Measurements from ENCODE around the gene ASIC3.
A peak's percentile ranks its signal among the peaks of the same experiment; 100 is the strongest.

ASIC3 gene

DNA sequence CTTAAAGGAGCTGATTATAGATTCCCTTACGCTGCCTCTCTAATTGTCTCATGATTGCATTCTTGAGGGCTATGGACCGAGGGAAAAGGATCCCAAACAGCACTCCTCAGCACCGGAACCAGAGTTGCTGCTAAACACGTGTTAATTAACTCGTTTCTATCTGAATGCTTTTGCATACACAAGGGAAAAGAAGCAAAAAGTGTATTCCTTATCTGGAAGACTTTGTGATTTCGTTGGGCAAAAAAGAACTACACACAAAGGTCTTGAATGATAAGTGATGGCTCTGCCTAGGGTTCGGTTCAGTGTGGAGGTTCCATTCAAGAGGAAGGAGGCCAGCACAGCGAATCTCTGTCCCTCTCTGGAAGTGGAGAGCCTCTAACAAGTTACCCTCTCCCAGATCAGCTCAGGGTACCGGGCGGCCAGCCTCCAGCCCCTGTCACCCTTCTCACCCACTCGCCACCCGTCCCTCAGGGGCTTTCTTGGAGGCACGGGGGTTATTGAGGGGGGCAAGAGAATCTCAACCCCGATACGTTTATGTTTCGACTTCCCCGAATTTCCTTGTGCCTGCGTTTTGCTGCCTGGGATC is 10.5 kb downstream of the ASIC3 start:
- peak; percentile 69 for DNase-seq

- peak; percentile 92 for DNase-seq
These were observed 11.2 kb downstream of the ASIC3 start, which contains the start of gene SLC4A2 for GRCh38 chr7:151059367-151060112. Gene SLC4A2, plus strand, starts transcription at chr7:151059589. Its CDS starts 2,399 bp downstream, at chr7:151061988.

- DNase-seq, result no peak
These were observed 11.7 kb downstream of the ASIC3 start for GRCh38 chr7:151060113-151060415.

- DNase-seq, result no peak
These were observed 12.3 kb downstream of the ASIC3 start for GRCh38 chr7:151060416-151061212.

- DNase-seq, result no peak
These were observed 13.1 kb downstream of the ASIC3 start for GRCh38 chr7:151061213-151062110.

- no peak for DNase-seq
These were observed 13.7 kb downstream of the ASIC3 start for GRCh38 chr7:151062111-151062398.

DNA sequence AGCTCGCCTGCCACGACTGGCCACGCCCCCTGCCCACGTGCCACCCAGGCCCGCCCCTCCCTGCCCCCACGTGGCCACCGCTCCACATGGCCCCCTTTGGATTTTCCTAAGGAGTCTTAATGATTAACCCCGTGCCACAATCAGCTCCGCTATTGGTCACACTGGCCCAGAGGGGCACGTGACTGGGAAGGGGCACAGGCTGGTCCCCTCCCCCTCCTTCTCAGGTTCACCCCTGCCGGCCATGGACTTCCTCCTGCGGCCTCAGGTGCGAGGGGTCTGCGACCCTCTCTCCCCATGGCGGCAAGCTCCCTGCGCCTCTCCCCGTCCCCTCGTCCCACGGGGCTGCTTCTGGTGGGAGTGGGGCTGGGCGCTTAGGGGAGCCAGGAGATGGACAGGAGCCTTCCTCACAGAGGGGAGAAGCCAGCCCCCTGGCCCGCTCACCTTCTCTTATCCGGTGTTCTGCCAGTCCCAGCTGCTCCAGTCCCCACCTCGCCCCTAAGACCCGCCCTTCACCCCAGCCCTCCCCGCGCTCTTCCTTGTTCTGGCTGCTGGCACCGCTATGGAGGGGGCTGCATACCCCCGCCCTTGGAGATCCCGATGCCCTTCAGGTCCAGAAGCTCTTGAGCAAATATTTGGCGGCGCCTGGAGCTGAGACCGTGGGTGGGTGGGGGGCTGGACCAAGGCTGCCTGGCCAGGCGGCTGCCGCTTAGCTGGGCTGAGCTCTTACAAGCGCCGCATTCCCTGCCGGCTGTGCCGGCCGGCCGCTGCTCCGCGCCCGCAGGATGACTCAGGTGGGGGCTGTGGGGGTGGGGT is 14.3 kb downstream of the ASIC3 start:
- no peak for DNase-seq

- DNase-seq, result no peak
These were observed 14.9 kb downstream of the ASIC3 start for GRCh38 chr7:151063212-151063561.

- no peak for DNase-seq
These were observed 16.1 kb downstream of the ASIC3 start for GRCh38 chr7:151064454-151064853.

- DNase-seq, result no peak
These were observed 16.7 kb downstream of the ASIC3 start for GRCh38 chr7:151064993-151065392.

GRCh38 chr7:151065516-151065915 is 17.2 kb downstream of the ASIC3 start:
- DNase-seq, result no peak

GRCh38 chr7:151066273-151066974 is 18.1 kb downstream of the ASIC3 start:
- no peak for DNase-seq

DNA sequence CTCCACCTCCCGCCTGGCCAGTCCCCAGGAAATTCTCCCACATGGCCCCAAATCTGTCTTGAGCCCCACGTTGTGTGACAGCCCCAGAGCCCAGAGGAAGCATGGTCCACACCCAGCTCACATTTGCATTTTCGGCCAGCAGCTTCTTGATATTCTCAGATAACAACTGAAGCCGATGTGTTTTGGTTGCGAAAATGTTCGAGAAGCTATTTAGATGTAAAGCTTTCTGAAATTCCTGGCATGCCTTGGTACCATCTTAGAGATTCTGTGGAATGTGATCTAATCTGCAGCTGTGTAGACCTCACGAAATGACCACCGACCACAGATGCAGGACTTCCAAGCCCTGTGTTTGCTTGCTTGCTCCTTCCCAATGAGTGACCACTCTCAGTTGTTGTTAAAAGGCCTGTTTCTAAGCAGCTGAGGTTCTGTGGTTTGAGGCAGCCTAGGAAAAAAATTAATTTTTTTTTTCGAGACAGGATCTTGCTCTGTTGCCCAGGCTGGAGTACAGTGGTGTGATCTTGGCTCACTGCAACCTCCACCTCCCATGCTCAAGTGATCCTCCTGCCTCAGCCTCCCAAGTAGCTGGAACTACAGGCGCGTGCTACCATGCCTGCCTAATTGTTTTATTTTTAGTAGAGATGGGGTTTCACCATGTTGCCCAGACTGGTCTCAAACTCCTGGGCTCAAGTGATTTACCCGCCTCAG is 19.9 kb downstream of the ASIC3 start:
- no peak for DNase-seq

GRCh38 chr7:151069841-151070573 is 21.7 kb downstream of the ASIC3 start:
- DNase-seq, result no peak

- DNase-seq, result no peak
These were observed 22.2 kb downstream of the ASIC3 start for GRCh38 chr7:151070574-151070960.

DNA sequence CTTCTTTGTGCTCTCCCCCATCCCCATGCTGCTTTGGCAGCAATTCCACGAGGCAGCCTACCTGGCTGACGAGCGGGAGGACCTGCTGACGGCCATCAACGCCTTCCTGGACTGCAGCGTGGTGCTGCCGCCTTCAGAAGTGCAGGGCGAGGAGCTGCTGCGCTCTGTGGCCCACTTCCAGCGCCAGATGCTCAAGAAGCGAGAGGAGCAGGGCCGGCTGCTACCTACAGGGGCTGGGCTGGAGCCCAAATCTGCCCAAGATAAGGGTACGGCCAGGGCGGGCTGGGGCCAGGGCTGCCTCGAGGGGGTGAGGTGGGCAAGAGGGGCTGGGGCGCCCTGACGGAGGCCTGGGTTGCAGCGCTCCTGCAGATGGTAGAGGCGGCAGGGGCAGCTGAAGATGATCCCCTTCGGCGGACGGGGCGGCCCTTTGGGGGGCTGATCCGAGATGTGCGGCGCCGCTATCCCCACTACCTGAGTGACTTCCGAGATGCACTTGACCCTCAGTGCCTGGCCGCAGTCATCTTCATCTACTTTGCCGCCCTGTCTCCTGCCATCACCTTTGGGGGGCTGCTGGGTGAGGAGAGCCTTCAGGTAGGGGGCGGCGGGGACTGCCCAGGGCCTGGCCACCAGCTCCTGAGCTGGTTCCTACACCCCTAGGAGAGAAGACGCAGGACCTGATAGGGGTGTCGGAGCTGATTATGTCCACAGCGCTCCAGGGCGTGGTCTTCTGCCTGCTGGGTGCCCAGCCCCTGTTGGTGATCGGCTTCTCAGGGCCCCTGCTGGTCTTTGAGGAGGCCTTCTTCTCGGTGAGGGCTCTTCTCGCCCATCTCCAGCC is 22.9 kb downstream of the ASIC3 start:
- DNase-seq, result no peak

GRCh38 chr7:151073990-151074389 is 25.7 kb downstream of the ASIC3 start:
- DNase-seq, result no peak

- DNase-seq, result no peak
These were observed 26.7 kb downstream of the ASIC3 start for GRCh38 chr7:151074817-151075661.

GRCh38 chr7:151075662-151075971 is 27.3 kb downstream of the ASIC3 start:
- no peak for DNase-seq

Data from right forelimb (tissue), 1 donor.